Ishikawa (cell line): Measurements from ENCODE around the gene HS6ST1.

Experiments used
- CEBPB ChIP-seq: IDR thresholded peaks from 2 replicates; pipeline ENCODE4 v1.6.1; 2012
- CREB1 ChIP-seq: IDR thresholded peaks from 2 replicates; pipeline ENCODE4 v1.6.1; 2012; ENCODE audit warnings: low read depth
- EGR1 ChIP-seq: IDR thresholded peaks from 2 replicates; pipeline ENCODE4 v1.6.1; 2012
- EP300 ChIP-seq: IDR thresholded peaks from 2 replicates; pipeline ENCODE4 v1.6.1; 2012; ENCODE audit warnings: borderline replicate concordance
- FOXM1 ChIP-seq: IDR thresholded peaks from 2 replicates; pipeline ENCODE4 v1.6.1; 2012; ENCODE audit warnings: low read depth, borderline replicate concordance
- MAX ChIP-seq: IDR thresholded peaks from 2 replicates; pipeline ENCODE4 v1.6.1; 2012
- NFIC ChIP-seq: IDR thresholded peaks from 2 replicates; pipeline ENCODE4 v1.6.1; 2012
- RAD21 ChIP-seq: IDR thresholded peaks from 2 replicates; pipeline ENCODE4 v1.6.1; 2012; ENCODE audit warnings: low read depth
- REST ChIP-seq: IDR thresholded peaks from 2 replicates; pipeline ENCODE4 v1.6.1; 2012; ENCODE audit warnings: low read depth, mild to moderate bottlenecking
- TAF1 ChIP-seq: IDR thresholded peaks from 2 replicates; pipeline ENCODE4 v1.6.1; 2012; ENCODE audit warnings: low read depth, mild to moderate bottlenecking
- TCF12 ChIP-seq: IDR thresholded peaks from 2 replicates; pipeline ENCODE4 v1.6.1; 2012; ENCODE audit warnings: low read depth
- TEAD4 ChIP-seq: IDR thresholded peaks from 2 replicates; pipeline ENCODE4 v1.6.1; 2012
- USF1 ChIP-seq: IDR thresholded peaks from 2 replicates; pipeline ENCODE4 v1.6.1; 2012
- YY1 ChIP-seq: IDR thresholded peaks from 2 replicates; pipeline ENCODE4 v1.6.1; 2012; ENCODE audit warnings: low read depth
- ZBTB7A ChIP-seq: IDR thresholded peaks from 2 replicates; pipeline ENCODE4 v1.6.1; 2012; ENCODE audit warnings: low read depth

The HS6ST1 gene

GRCh38 chr2:128279786-128280157 lies 38.9 kb downstream of the HS6ST1 start:
- TF ChIP-seq USF1, result no peak
- TF ChIP-seq MAX, result no peak
- no peak for TF ChIP-seq TAF1
- TF ChIP-seq CEBPB, result no peak
- TF ChIP-seq TCF12, result no peak
- no peak for TF ChIP-seq ZBTB7A
- no peak for TF ChIP-seq TEAD4
- TF ChIP-seq EP300, result no peak
- no peak for TF ChIP-seq YY1
- no peak for TF ChIP-seq NFIC

- TF ChIP-seq MAX, result no peak
- TF ChIP-seq EP300, result no peak
- no peak for TF ChIP-seq USF1
- TF ChIP-seq NFIC, result no peak
- no peak for TF ChIP-seq REST
- no peak for TF ChIP-seq YY1
- TF ChIP-seq FOXM1, result no peak
- TF ChIP-seq CREB1, result no peak
These were observed 39.7 kb downstream of the HS6ST1 start for GRCh38 chr2:128279009-128279408.

- no peak for TF ChIP-seq CEBPB
- TF ChIP-seq MAX, result peak; percentile 22; the same call in 1 of the 2 replicates
These were observed 40.5 kb downstream of the HS6ST1 start for GRCh38 chr2:128277961-128278681.

GRCh38 chr2:128276878-128277675 lies 41.6 kb downstream of the HS6ST1 start:
- no peak for TF ChIP-seq MAX
- no peak for TF ChIP-seq EP300
- no peak for TF ChIP-seq EGR1
- no peak for TF ChIP-seq ZBTB7A
- no peak for TF ChIP-seq NFIC
- no peak for TF ChIP-seq FOXM1
- no peak for TF ChIP-seq TCF12
- no peak for TF ChIP-seq CREB1
- TF ChIP-seq TAF1, result no peak
- no peak for TF ChIP-seq CEBPB
- no peak for TF ChIP-seq USF1
- no peak for TF ChIP-seq RAD21
- TF ChIP-seq YY1, result no peak
- no peak for TF ChIP-seq REST
- TF ChIP-seq TEAD4, result no peak

GRCh38 chr2:128275498-128276045 lies 43.1 kb downstream of the HS6ST1 start:
- no peak for TF ChIP-seq RAD21
- no peak for TF ChIP-seq USF1
- no peak for TF ChIP-seq TEAD4
- no peak for TF ChIP-seq CEBPB
- no peak for TF ChIP-seq EGR1
- no peak for TF ChIP-seq EP300
- no peak for TF ChIP-seq ZBTB7A
- no peak for TF ChIP-seq YY1
